Spleen (tissue), 11 donors: ENCODE data around the gene TSHZ2. TPM values are rescaled to one million over a fixed set of nuclear protein-coding genes. Genes with fewer than 3 reads are reported as not detected.

Source experiments
- DNase-seq: peaks from one replicate; pipeline ENCODE4 v3.0.0-alpha.2; 2020
- H3K27ac ChIP-seq, 8 donors: fragments of 200-600 bp; sonication (generic) in 7 of 8; 1 replicate in 4 of 8; 2 replicates in 4 of 8; pipeline versions ENCODE4 v1.5.0 to v1.8.0; 2016 to 2021; ENCODE audit warnings: inconsistent platforms in 4 of 8, mild to moderate bottlenecking in 4 of 8, moderate library complexity in 1 of 8
- H3K27me3 ChIP-seq, 7 donors: fragments of 200-600 bp; sonication (generic) in 6 of 7; replicated peaks in 1 of 7; 1 replicate in 4 of 7; 2 replicates in 3 of 7; pipeline versions ENCODE4 v1.5.0 to v1.8.0; 2016 to 2021; ENCODE audit warnings: inconsistent platforms in 3 of 7, mild to moderate bottlenecking in 1 of 7
- H3K36me3 ChIP-seq, 6 donors: fragments of 200-600 bp; sonication (generic) in 5 of 6; 1 replicate in 4 of 6; 2 replicates in 2 of 6; pipeline versions ENCODE4 v1.5.0 to v1.8.0; 2016 to 2021; ENCODE audit warnings: inconsistent platforms in 2 of 6
- H3K4me1 ChIP-seq, 6 donors: fragments of 200-600 bp; sonication (generic) in 5 of 6; 1 replicate in 3 of 6; 2 replicates in 3 of 6; pipeline versions ENCODE4 v1.5.0 to v1.8.0; 2016 to 2021; ENCODE audit warnings: inconsistent platforms in 3 of 6
- H3K4me3 ChIP-seq, 8 donors: fragments of 200-600 bp; sonication (generic) in 7 of 8; 1 replicate in 4 of 8; 2 replicates in 4 of 8; pipeline versions ENCODE4 v1.5.0 to v1.8.0; 2016 to 2021; ENCODE audit warnings: inconsistent platforms in 4 of 8, mild to moderate bottlenecking in 4 of 8, moderate library complexity in 2 of 8
- H3K9me3 ChIP-seq, 8 donors: fragments of 200-600 bp; sonication (generic) in 7 of 8; 1 replicate in 4 of 8; 2 replicates in 4 of 8; pipeline versions ENCODE4 v1.5.0 to v1.8.0; 2016 to 2021; ENCODE audit warnings: inconsistent platforms in 4 of 8
- POLR2A ChIP-seq, 3 donors: fragments of 450-650 bp; IDR thresholded peaks; one replicate each; pipeline ENCODE4 v1.5.1; 2017; ENCODE audit warnings: antibody characterized with exemption in 3 of 3, mild to moderate bottlenecking in 1 of 3
- POLR2AphosphoS5 ChIP-seq, 3 donors: sonication (generic); formaldehyde crosslinking; IDR thresholded peaks; one replicate each; pipeline ENCODE4 v1.5.1; 2017; ENCODE audit warnings: antibody characterized with exemption in 3 of 3
- WGBS, 5 donors: extraction: QIAGEN DNeasy Blood & Tissue Kit in 3 of 5; methylation state at CpG; one replicate each; pipeline versions ENCODE4 v1.1.5 to v1.1.7; 2013 to 2018; 5-methylcytosine and 5-hydroxymethylcytosine counted together
- intact Hi-C: fragments of 100-400 bp; cut with DNase I; formaldehyde crosslinking; loops from one replicate; pipeline ENCODE4 v1.15.0; 2023; ENCODE audit warnings: low total_unique reads
- polyA plus RNA-seq, 3 donors: library from polyadenylated mRNA; stranded (reverse); fragments of 200-250 nt; gene quantifications; one replicate each; pipeline ENCODE4 v1.2.1, GENCODE V29; 2013
- total RNA-seq, 7 donors: library from RNA; depleted of rRNA in 3 of 7; stranded (reverse); fragments of >200 nt in 3 of 7; fragmentation: NEBNext Ultra II Directional in 4 of 7; extraction: Animal tissue kit (Norgen Biotek cat#: 25700) in 4 of 7; gene quantifications; one replicate each; pipeline versions ENCODE4 v1.1.0 to v1.2.1, GENCODE V29; 2016 to 2021
- TF ChIP-seq, protein P1 (sequence below), 11 experiments: fragments of 200-600 bp in 7 of 11; fragments of 450-650 bp in 4 of 11; sonication (generic) in 4 of 11; IDR thresholded peaks in 8 of 11; conservative IDR thresholded peaks in 3 of 11; 1 replicate in 7 of 11; 2 replicates in 4 of 11; pipeline versions ENCODE4 v1.4.0 to v1.8.0; 2016 to 2021; ENCODE audit warnings: antibody characterized with exemption in 11 of 11, inconsistent platforms in 4 of 11, mild to moderate bottlenecking in 1 of 11
- donor health status: healthy with polysubstance abuse.
- donor health status: DM: no; HTN: no; CAD: no; lungs with moderate emphysema.
- donor health status: DM: no; HTN: no; CAD: no.
- donor health status: Bipolar disorder and iron deficiency.
- donor health status: healthy.
- donor health status: DM: no; HTN: no; CAD: no.
- donor health status: DM: yes; HTN: yes; CAD: no.

TSHZ2 gene
- total and polyA plus RNA-seq, 10 donors = 0.86 to 19.2 (median 15.7) TPM

DNA sequence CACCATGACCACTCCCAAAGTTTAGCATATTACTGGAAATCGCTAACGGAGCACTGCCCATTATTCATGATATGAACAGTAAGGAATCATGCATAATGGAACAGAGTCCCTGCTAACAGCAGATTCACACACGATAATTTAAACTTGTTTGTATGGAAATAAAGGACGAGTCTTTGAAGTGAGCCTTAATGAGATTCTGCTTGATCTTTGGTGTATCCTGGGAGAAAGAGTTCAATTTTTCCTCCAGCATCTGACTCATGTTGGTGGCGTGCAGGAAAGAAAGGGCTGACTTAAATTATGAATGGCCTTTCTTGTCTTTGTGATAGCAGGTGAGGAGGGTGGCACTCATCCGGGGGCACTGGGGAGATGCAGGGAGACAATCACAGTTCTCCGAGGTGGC lies 426.9 kb downstream of the TSHZ2 start:
- Histone ChIP-seq H3K4me1 (peaks cover 0 to 4% (median 0%) of the 10 kb centered on the region in 6 donors), H3K27ac (no peak overlapping the region), H3K9me3 (peaks cover 0 to 32% (median 18%) of the 10 kb centered on the region in 8 donors), H3K4me3 (no peak overlapping the region), H3K36me3 (no peaks in the 10 kb centered on the region), H3K27me3 (peaks cover 0 to 9% (median 0%) of the 10 kb centered on the region in 7 donors)
- intact Hi-C loops = no loop called here
- TF ChIP-seq POLR2AphosphoS5 (IDR thresholded peaks at IDR 0.05) = no peak
- TF ChIP-seq, protein P1, sequence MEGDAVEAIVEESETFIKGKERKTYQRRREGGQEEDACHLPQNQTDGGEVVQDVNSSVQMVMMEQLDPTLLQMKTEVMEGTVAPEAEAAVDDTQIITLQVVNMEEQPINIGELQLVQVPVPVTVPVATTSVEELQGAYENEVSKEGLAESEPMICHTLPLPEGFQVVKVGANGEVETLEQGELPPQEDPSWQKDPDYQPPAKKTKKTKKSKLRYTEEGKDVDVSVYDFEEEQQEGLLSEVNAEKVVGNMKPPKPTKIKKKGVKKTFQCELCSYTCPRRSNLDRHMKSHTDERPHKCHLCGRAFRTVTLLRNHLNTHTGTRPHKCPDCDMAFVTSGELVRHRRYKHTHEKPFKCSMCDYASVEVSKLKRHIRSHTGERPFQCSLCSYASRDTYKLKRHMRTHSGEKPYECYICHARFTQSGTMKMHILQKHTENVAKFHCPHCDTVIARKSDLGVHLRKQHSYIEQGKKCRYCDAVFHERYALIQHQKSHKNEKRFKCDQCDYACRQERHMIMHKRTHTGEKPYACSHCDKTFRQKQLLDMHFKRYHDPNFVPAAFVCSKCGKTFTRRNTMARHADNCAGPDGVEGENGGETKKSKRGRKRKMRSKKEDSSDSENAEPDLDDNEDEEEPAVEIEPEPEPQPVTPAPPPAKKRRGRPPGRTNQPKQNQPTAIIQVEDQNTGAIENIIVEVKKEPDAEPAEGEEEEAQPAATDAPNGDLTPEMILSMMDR (IDR thresholded peaks at IDR 0.05 in 8 of 11, conservative IDR thresholded peaks at IDR 0.05 in 3 of 11) = no peak
- no peak for TF ChIP-seq POLR2A (IDR thresholded peaks at IDR 0.05)
- 85 to 91% (median 89%) methylated on average over 7 of the region's 7 CpGs for WGBS, 5 donors
- DNase-seq = no peak

DNA sequence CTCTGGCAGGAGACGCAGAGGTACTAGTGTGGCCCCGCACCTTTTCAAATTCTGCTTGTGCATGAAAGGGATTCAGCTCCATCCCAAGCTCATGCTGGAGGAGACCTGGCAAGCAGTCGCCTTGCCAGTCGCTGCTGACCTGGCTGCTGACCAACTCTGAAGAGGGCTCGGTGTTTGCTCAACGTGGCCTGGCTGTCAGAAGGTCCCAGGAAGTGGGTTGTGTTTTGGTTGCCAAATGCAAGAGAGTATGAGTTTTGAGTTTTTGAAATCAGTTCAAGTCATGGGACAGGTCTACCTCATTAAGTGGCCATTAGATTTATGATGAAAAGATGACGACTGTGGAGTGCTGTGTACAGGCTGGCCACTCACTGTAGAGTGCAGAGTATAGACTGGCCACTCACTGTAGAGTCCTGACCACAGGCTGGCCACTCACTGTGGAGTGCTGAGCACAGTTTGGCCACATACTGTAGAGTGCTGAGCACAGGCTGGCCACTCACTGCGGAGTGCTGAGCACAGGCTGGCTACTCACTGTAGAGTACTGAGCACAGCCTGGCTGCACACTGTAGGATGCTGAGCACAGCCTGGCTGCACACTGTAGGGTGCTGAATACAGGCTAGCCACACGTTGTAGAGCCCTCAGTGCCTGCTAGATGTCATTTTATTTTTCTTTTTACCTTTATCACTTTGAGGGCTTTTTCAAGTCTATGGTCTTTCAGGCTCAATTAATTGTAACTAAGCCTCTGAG lies 427.6 kb downstream of the TSHZ2 start:
- H3K27me3 ChIP-seq = peaks cover 0 to 9% (median 0%) of the 10 kb centered on the region in 7 donors
- intact Hi-C loops = no loop called here
- DNase-seq = no peak
- no peaks in the 10 kb centered on the region for H3K36me3 ChIP-seq
- no peak for TF ChIP-seq POLR2AphosphoS5 (IDR thresholded peaks at IDR 0.05)
- TF ChIP-seq, protein P1 (IDR thresholded peaks at IDR 0.05 in 8 of 11, conservative IDR thresholded peaks at IDR 0.05 in 3 of 11) = no peak
- TF ChIP-seq POLR2A (IDR thresholded peaks at IDR 0.05) = no peak
- H3K27ac ChIP-seq = no peak overlapping the region
- peaks cover 0 to 32% (median 18%) of the 10 kb centered on the region in 8 donors for H3K9me3 ChIP-seq
- H3K4me1 ChIP-seq = peaks cover 0 to 4% (median 0%) of the 10 kb centered on the region in 6 donors
- 60 to 70% (median 63%) methylated on average over 8 to 9 of the region's 9 CpGs for WGBS, 5 donors
- H3K4me3 ChIP-seq = no peak overlapping the region

DNA sequence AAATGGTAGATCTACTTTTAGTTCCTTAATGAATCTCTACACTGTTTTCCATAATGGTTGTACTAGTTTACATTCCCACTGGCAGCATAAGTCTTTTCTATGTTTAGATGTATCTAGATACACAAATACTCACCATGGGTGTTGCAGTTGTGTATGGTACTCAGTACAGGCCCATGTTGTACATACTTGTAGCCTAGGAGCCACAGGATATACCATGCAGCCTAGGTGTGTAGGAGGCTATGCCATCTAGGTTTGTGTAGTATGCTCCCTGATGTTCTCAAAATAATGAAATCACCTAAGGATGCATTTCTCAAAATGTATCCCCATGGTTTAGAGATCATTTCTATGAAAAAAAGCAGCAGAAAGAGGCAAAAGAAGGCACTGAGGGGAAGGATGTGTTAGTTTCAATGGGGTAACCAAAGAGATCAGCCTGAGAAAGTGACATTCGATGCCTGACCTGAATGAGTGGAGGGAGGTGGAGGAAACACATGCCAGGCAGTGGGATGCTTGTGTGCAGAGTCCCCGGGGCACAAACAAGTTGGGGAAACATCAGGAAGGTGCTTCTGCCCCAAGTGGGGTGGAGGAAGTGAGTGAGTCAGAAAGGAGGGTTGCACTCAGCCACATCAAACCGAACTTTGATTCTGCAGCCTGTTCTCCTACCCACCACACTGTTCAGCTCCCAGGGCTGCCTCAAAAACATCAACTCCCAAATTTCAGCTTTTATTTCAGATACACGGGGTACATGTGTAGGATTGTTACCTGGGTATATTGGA lies 430.3 kb downstream of the TSHZ2 start:
- Histone ChIP-seq H3K4me3 (no peak overlapping the region), H3K27me3 (no peaks in the 10 kb centered on the region), H3K36me3 (no peaks in the 10 kb centered on the region), H3K4me1 (peaks cover 0 to 4% (median 0%) of the 10 kb centered on the region in 6 donors), H3K27ac (no peak overlapping the region), H3K9me3 (peaks cover 0 to 32% (median 18%) of the 10 kb centered on the region in 8 donors)
- no peak for DNase-seq
- 36 to 50% (median 42%) methylated on average over 4 of the region's 4 CpGs for WGBS, 5 donors
- TF ChIP-seq, protein P1 (IDR thresholded peaks at IDR 0.05 in 8 of 11, conservative IDR thresholded peaks at IDR 0.05 in 3 of 11) = no peak
- TF ChIP-seq POLR2AphosphoS5 (IDR thresholded peaks at IDR 0.05) = no peak
- no peak for TF ChIP-seq POLR2A (IDR thresholded peaks at IDR 0.05)
- intact Hi-C loops = no loop called here

DNA sequence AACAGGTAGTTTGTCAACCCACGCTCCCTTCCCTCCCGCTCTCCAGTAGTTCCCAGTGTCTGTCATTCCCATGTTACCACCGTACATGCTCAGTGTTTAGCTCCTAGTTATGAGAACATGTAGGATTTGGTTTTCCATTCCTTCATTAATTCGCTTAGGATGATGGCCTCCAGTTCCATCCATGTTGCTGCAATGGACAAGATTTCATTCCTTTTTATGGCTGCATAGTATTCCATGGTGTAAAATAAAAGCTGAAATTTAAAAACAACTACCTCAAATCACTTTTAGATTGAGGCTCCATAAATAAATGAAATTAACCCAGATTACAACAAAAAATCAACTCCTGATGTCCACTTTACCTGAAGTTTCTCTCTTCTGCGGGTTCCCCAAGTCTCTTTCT lies 430.9 kb downstream of the TSHZ2 start:
- no peaks in the 10 kb centered on the region for H3K36me3 ChIP-seq
- no peak overlapping the region for H3K27ac ChIP-seq
- no peak for TF ChIP-seq POLR2AphosphoS5 (IDR thresholded peaks at IDR 0.05)
- peaks cover 0 to 32% (median 18%) of the 10 kb centered on the region in 8 donors for H3K9me3 ChIP-seq
- H3K4me1 ChIP-seq = peaks cover 0 to 4% (median 0%) of the 10 kb centered on the region in 6 donors
- WGBS, 5 donors = 91 to 99% (median 96%) methylated on average over 5 of the region's 5 CpGs
- intact Hi-C loops = no loop called here
- no peaks in the 10 kb centered on the region for H3K27me3 ChIP-seq
- DNase-seq = no peak
- no peak overlapping the region for H3K4me3 ChIP-seq
